Caco-2 (cell line): ENCODE measurements around the gene GHRH. TPM values are rescaled to one million over a fixed set of nuclear protein-coding genes. Genes with fewer than 3 reads are reported as not detected.

Source experiments
- BruUV-seq: library from RNA; stranded (reverse); fragments of 400-500 nt; replicated peaks from 2 replicates; lab custom pipeline; 2021; lab: Mats Ljungman, UMichigan
- CTCF ChIA-PET: fragments of 300-600 bp; sonication (Branson Sonifier 250); formaldehyde crosslinking; loops from one replicate; lab custom pipeline; 2022; ENCODE audit warnings: antibody characterized with exemption; lab: Charles Lee
- POLR2A ChIA-PET: fragments of 300-600 bp; sonication (Branson Sonifier 250); formaldehyde crosslinking; loops from one replicate; lab custom pipeline; 2022; ENCODE audit warnings: antibody characterized with exemption; lab: Charles Lee
- DNase-seq, 2 experiments: peaks; one replicate each; pipeline versions ENCODE4 v3.0.0 to v3.0.0-alpha.2; 2020 to 2022
- H3K27me3 ChIP-seq: replicated peaks from 2 replicates; pipeline ENCODE4 v1.6.0; 2011; ENCODE audit warnings: low read length; ENCODE audit not compliant: control insufficient read depth, insufficient read depth
- H3K36me3 ChIP-seq: 2 replicates; pipeline ENCODE4 v1.5.1; 2011; ENCODE audit warnings: low read length; ENCODE audit not compliant: control insufficient read depth, insufficient read depth
- H3K4me1 ChIP-seq: fragments of 250-450 bp; sonication (Bioruptor Pico); 2 replicates; pipeline ENCODE4 v1.5.1; 2020; ENCODE audit warnings: mild to moderate bottlenecking
- H3K4me3 ChIP-seq: 2 replicates; pipeline ENCODE4 v1.5.1; 2011; ENCODE audit warnings: low read depth, mild to moderate bottlenecking, control low read depth, low read length
- H3K9me3 ChIP-seq: fragments of 250-450 bp; sonication (Bioruptor Pico); 2 replicates; pipeline ENCODE4 v1.5.1; 2020; ENCODE audit warnings: mild to moderate bottlenecking, moderate library complexity
- H3K27ac Mint-ChIP-seq: one replicate; pipeline ENCODE4 v1.8.0; 2022; ENCODE audit warnings: mixed read lengths; ENCODE audit not compliant: unreplicated experiment
- H3K27me3 Mint-ChIP-seq: one replicate; pipeline ENCODE4 v1.8.0; 2022; ENCODE audit warnings: mixed read lengths; ENCODE audit not compliant: insufficient read depth, unreplicated experiment
- H3K36me3 Mint-ChIP-seq: one replicate; pipeline ENCODE4 v1.8.0; 2022; ENCODE audit warnings: mild to moderate bottlenecking, mixed read lengths; ENCODE audit not compliant: insufficient read depth, unreplicated experiment
- H3K4me1 Mint-ChIP-seq: one replicate; pipeline ENCODE4 v1.8.0; 2022; ENCODE audit warnings: low read depth, mixed read lengths; ENCODE audit not compliant: unreplicated experiment
- H3K4me3 Mint-ChIP-seq: one replicate; pipeline ENCODE4 v1.8.0; 2022; ENCODE audit warnings: mild to moderate bottlenecking, moderate library complexity, mixed read lengths; ENCODE audit not compliant: unreplicated experiment
- H3K9me3 Mint-ChIP-seq: one replicate; pipeline ENCODE4 v1.8.0; 2022; ENCODE audit warnings: mixed read lengths; ENCODE audit not compliant: unreplicated experiment
- CTCF ChIP-seq, 2 experiments: fragments of 200-600 bp in 1 of 2; IDR thresholded peaks; 1 replicate in 1 of 2; 2 replicates in 1 of 2; pipeline versions ENCODE4 v1.5.1 to v1.8.0; 2011 to 2022; ENCODE audit warnings: antibody characterized with exemption in 1 of 2, control low read depth in 1 of 2, inconsistent platforms in 1 of 2, low read depth in 1 of 2, low read length in 1 of 2, mild to moderate bottlenecking in 1 of 2, moderate library complexity in 1 of 2; ENCODE audit not compliant: insufficient read depth in 1 of 2, severe bottlenecking in 1 of 2, unreplicated experiment in 1 of 2
- intact Hi-C: fragments of 100-400 bp; cut with micrococcal nuclease; formaldehyde crosslinking; loops from one replicate; pipeline ENCODE4 v1.10.0; 2022; ENCODE audit not compliant: unreplicated experiment
- total RNA-seq: library from RNA; stranded (reverse); gene quantifications from 2 replicates; pipeline ENCODE4 v1.2.3, GENCODE V29; 2022

The GHRH gene
- total RNA-seq, 1 experiment from 2014 or later = not detected

GRCh38 chr20:37237656-37238055 lies 24.0 kb downstream of the GHRH start:
- Histone ChIP-seq H3K4me3 (no peak overlapping the region), H3K36me3 (peaks cover 26% of the 10 kb centered on the region), H3K4me1 (no peaks in the 10 kb centered on the region), H3K27me3 (no peaks in the 10 kb centered on the region), H3K9me3 (no peaks in the 10 kb centered on the region)
- CTCF ChIA-PET = no interaction called here
- Mint-ChIP-seq H3K36me3 (peaks cover 97% of the 10 kb centered on the region), H3K4me3 (no peak overlapping the region), H3K9me3 (no peaks in the 10 kb centered on the region), H3K27me3 (no peaks in the 10 kb centered on the region), H3K27ac (no peak overlapping the region), H3K4me1 (no peaks in the 10 kb centered on the region)
- peak in 1 of 2 experiments; percentile 27 for DNase-seq
- intact Hi-C loops = no loop called here
- no TSS peak for BruUV-seq
- POLR2A ChIA-PET = no interaction called here
- no peak for TF ChIP-seq CTCF (IDR thresholded peaks at IDR 0.05; ENCODE audit: insufficient read depth in 1 of 2, low read depth in 1 of 2, low read length in 1 of 2, severe bottlenecking in 1 of 2, unreplicated experiment in 1 of 2)

GRCh38 chr20:37236462-37236861 lies 25.2 kb downstream of the GHRH start:
- DNase-seq = peak in 1 of 2 experiments; percentile 36
- Histone ChIP-seq H3K9me3 (no peaks in the 10 kb centered on the region), H3K4me3 (no peak overlapping the region), H3K4me1 (no peaks in the 10 kb centered on the region), H3K36me3 (peaks cover 25% of the 10 kb centered on the region), H3K27me3 (no peaks in the 10 kb centered on the region)
- H3K9me3 Mint-ChIP-seq = no peaks in the 10 kb centered on the region
- BruUV-seq = no TSS peak
- no peak overlapping the region for H3K27ac Mint-ChIP-seq
- no peak for TF ChIP-seq CTCF (IDR thresholded peaks at IDR 0.05; ENCODE audit: insufficient read depth in 1 of 2, low read depth in 1 of 2, low read length in 1 of 2, severe bottlenecking in 1 of 2, unreplicated experiment in 1 of 2)
- H3K4me3 Mint-ChIP-seq = no peak overlapping the region
- no peaks in the 10 kb centered on the region for H3K27me3 Mint-ChIP-seq
- H3K36me3 Mint-ChIP-seq = peaks cover 97% of the 10 kb centered on the region
- POLR2A ChIA-PET = no interaction called here
- CTCF ChIA-PET = no interaction called here
- no peaks in the 10 kb centered on the region for H3K4me1 Mint-ChIP-seq
- intact Hi-C loops = no loop called here

- CTCF ChIA-PET = no interaction called here
- Histone ChIP-seq H3K27me3 (no peaks in the 10 kb centered on the region), H3K36me3 (peaks cover 19% of the 10 kb centered on the region), H3K4me3 (no peak overlapping the region), H3K9me3 (no peaks in the 10 kb centered on the region), H3K4me1 (no peaks in the 10 kb centered on the region)
- no peaks in the 10 kb centered on the region for H3K9me3 Mint-ChIP-seq
- H3K27ac Mint-ChIP-seq = no peak overlapping the region
- DNase-seq = no peak
- no TSS peak for BruUV-seq
- no peak overlapping the region for H3K4me3 Mint-ChIP-seq
- no peaks in the 10 kb centered on the region for H3K27me3 Mint-ChIP-seq
- no peaks in the 10 kb centered on the region for H3K4me1 Mint-ChIP-seq
- TF ChIP-seq CTCF (IDR thresholded peaks at IDR 0.05; ENCODE audit: insufficient read depth in 1 of 2, low read depth in 1 of 2, low read length in 1 of 2, severe bottlenecking in 1 of 2, unreplicated experiment in 1 of 2) = no peak
- POLR2A ChIA-PET = no interaction called here
- peaks cover 97% of the 10 kb centered on the region for H3K36me3 Mint-ChIP-seq
- intact Hi-C loops = no loop called here
These were observed 26.5 kb downstream of the GHRH start for GRCh38 chr20:37235065-37235464.
